Nephron (organoid): ENCODE results near the gene LOC128125822.

ENCODE experiments used
- H3K27ac Mint-ChIP-seq, 3 experiments: 2 replicates each; pipeline ENCODE4 v1.8.0; 2020; ENCODE audit warnings: mixed read lengths in 3 of 3, mild to moderate bottlenecking in 2 of 3, moderate library complexity in 1 of 3
- H3K27me3 Mint-ChIP-seq: 2 replicates; pipeline ENCODE4 v1.8.0; 2021; ENCODE audit warnings: low read depth, mild to moderate bottlenecking, moderate library complexity, mixed read lengths
- H3K36me3 Mint-ChIP-seq: 2 replicates; pipeline ENCODE4 v1.8.0; 2020; ENCODE audit warnings: low read depth, mixed read lengths
- H3K4me1 Mint-ChIP-seq: 2 replicates; pipeline ENCODE4 v1.8.0; 2020; ENCODE audit warnings: mixed read lengths
- H3K4me3 Mint-ChIP-seq, 3 experiments: 2 replicates each; pipeline ENCODE4 v1.8.0; 2020; ENCODE audit warnings: mild to moderate bottlenecking in 3 of 3, mixed read lengths in 3 of 3, moderate library complexity in 2 of 3
- H3K9me3 Mint-ChIP-seq: 2 replicates; pipeline ENCODE4 v1.8.0; 2020; ENCODE audit warnings: mixed read lengths
- TF ChIP-seq, protein P1 (sequence below), 3 experiments: fragments of 200-600 bp; sonication (generic); IDR thresholded peaks; one replicate each; pipeline ENCODE4 v1.5.0; 2021; ENCODE audit warnings: antibody characterized with exemption in 3 of 3; ENCODE audit not compliant: unreplicated experiment in 3 of 3

Gene LOC128125822

GRCh38 chr6:63529498-63529897 is 42.8 kb upstream of the LOC128125822 start:
- H3K36me3 Mint-ChIP-seq, result no peaks in the 10 kb centered on the region
- H3K27ac Mint-ChIP-seq, result no peak overlapping the region
- no peaks in the 10 kb centered on the region for H3K4me1 Mint-ChIP-seq
- TF ChIP-seq, protein P1, sequence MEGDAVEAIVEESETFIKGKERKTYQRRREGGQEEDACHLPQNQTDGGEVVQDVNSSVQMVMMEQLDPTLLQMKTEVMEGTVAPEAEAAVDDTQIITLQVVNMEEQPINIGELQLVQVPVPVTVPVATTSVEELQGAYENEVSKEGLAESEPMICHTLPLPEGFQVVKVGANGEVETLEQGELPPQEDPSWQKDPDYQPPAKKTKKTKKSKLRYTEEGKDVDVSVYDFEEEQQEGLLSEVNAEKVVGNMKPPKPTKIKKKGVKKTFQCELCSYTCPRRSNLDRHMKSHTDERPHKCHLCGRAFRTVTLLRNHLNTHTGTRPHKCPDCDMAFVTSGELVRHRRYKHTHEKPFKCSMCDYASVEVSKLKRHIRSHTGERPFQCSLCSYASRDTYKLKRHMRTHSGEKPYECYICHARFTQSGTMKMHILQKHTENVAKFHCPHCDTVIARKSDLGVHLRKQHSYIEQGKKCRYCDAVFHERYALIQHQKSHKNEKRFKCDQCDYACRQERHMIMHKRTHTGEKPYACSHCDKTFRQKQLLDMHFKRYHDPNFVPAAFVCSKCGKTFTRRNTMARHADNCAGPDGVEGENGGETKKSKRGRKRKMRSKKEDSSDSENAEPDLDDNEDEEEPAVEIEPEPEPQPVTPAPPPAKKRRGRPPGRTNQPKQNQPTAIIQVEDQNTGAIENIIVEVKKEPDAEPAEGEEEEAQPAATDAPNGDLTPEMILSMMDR (IDR thresholded peaks at IDR 0.05; ENCODE audit: unreplicated experiment in 3 of 3), result no peak
- no peaks in the 10 kb centered on the region for H3K9me3 Mint-ChIP-seq
- H3K4me3 Mint-ChIP-seq, result no peak overlapping the region
- no peaks in the 10 kb centered on the region for H3K27me3 Mint-ChIP-seq

DNA sequence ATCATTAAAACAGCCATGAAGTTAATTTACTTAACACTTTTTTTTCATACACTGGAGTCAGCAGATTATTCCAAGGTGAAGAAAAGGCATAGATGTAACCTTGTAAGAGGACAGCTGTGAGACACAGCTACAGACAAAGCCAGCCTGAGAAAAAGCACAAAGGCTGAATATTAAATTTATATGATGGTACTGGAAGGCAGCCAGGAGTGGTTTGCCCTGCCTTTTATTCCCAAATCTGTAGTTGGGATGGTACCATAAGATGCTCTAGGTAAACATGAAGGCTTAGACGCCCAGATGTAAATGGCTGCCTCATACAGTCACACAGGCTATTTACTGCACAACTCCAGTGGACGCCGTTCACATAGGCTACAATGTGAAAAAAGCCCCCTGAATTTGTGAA is 42.1 kb upstream of the LOC128125822 start:
- no peaks in the 10 kb centered on the region for H3K36me3 Mint-ChIP-seq
- no peak overlapping the region for H3K27ac Mint-ChIP-seq
- TF ChIP-seq, protein P1 (IDR thresholded peaks at IDR 0.05; ENCODE audit: unreplicated experiment in 3 of 3), result no peak
- no peaks in the 10 kb centered on the region for H3K27me3 Mint-ChIP-seq
- H3K4me1 Mint-ChIP-seq, result no peaks in the 10 kb centered on the region
- H3K9me3 Mint-ChIP-seq, result no peaks in the 10 kb centered on the region
- H3K4me3 Mint-ChIP-seq, result no peak overlapping the region

DNA sequence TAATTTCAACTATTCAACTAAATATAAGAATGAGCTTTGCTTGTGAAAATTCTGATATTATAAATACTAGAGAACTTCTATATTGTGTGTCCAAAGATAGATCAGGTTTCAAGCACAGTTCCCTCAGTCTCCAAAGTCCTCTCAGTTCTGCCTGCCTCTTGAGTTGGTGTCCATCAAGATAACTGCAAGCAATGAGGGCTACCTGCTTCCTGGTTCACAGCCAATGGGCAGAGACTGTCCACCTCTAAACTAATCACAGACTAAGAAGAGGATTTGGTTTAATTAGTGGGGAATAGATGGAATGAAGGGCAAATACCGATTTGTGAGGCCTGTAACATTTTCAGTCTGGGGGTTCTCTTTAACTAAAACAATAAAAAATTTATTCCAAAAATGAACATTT is 41.3 kb upstream of the LOC128125822 start:
- Mint-ChIP-seq H3K27me3 (peaks cover 2% of the 10 kb centered on the region), H3K4me1 (no peaks in the 10 kb centered on the region), H3K36me3 (no peaks in the 10 kb centered on the region), H3K4me3 (no peak overlapping the region), H3K27ac (no peak overlapping the region), H3K9me3 (no peaks in the 10 kb centered on the region)
- TF ChIP-seq, protein P1 (IDR thresholded peaks at IDR 0.05; ENCODE audit: unreplicated experiment in 3 of 3), result no peak

DNA sequence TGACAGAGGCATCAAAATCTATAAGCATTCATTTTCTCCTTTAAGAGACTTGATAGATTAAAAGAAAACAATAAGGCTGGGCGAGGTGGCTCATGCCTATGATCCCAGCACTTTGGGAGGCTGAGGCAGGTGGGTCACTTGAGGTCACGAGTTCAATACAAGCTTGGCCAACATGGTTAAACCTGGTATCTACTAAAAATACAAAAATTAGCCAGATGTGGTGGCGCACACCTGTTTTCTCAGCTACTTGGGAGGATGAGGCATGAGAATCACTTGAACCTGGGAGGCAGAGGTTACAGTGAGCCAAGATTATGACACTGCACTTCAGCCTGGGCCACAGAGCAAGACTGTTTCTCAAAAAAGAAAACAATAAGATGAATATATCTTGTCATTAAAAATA is 39.3 kb upstream of the LOC128125822 start:
- H3K9me3 Mint-ChIP-seq, result no peaks in the 10 kb centered on the region
- no peaks in the 10 kb centered on the region for H3K4me1 Mint-ChIP-seq

DNA sequence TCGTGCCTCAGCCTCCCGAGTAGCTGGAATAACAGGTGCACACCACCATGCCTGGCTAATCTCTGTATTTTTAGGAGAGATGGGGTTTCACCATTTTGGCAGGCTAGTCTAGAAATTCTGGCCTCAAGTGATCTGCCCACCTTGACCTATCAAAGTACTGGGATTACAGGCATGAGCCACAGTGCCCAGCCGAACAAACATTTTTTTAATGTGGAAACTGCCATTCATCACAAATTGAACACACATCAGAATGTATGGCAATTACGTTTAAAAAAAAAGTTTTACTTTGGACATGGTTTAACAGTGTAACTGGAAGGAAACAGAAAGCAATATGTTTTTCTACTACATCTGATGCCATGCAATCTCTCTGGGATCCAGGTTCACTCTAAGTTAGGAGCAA is 38.3 kb upstream of the LOC128125822 start:
- H3K27ac Mint-ChIP-seq, result no peak overlapping the region
- no peaks in the 10 kb centered on the region for H3K36me3 Mint-ChIP-seq
- H3K4me1 Mint-ChIP-seq, result no peaks in the 10 kb centered on the region
- H3K27me3 Mint-ChIP-seq, result peaks cover 5% of the 10 kb centered on the region
- no peak overlapping the region for H3K4me3 Mint-ChIP-seq
- TF ChIP-seq, protein P1 (IDR thresholded peaks at IDR 0.05; ENCODE audit: unreplicated experiment in 3 of 3), result no peak
- H3K9me3 Mint-ChIP-seq, result no peaks in the 10 kb centered on the region

More for the DNA sequence above, 39.3 kb upstream of the LOC128125822 start:
- Mint-ChIP-seq H3K27me3 (peaks cover 5% of the 10 kb centered on the region), H3K36me3 (no peaks in the 10 kb centered on the region), H3K27ac (no peak overlapping the region), H3K4me3 (no peak overlapping the region)
- TF ChIP-seq, protein P1 (IDR thresholded peaks at IDR 0.05; ENCODE audit: unreplicated experiment in 3 of 3), result no peak

- Mint-ChIP-seq H3K9me3 (no peaks in the 10 kb centered on the region), H3K36me3 (no peaks in the 10 kb centered on the region), H3K4me3 (no peak overlapping the region), H3K27me3 (peaks cover 5% of the 10 kb centered on the region), H3K27ac (peak overlapping the region in 1 of 3 experiments; percentile 34), H3K4me1 (no peaks in the 10 kb centered on the region)
- TF ChIP-seq, protein P1 (IDR thresholded peaks at IDR 0.05; ENCODE audit: unreplicated experiment in 3 of 3), result no peak
Measured at GRCh38 chr6:63537201-63537958, 34.9 kb upstream of the LOC128125822 start.
